Astrocyte of the spinal cord (primary cell): ENCODE data around the gene NAMPT.
A peak's percentile ranks its signal among the peaks of the same experiment; 100 is the strongest.

Experiments used
- DNase-seq: peaks from one replicate; pipeline ENCODE4 v3.0.0; 2011; ENCODE audit warnings: low read depth, low spot score
- H3K4me3 ChIP-seq: 2 replicates; pipeline ENCODE4 v1.5.1; 2011; ENCODE audit warnings: low read depth, mild to moderate bottlenecking, low read length, moderate library complexity
- CTCF ChIP-seq: IDR thresholded peaks from 2 replicates; pipeline ENCODE4 v1.5.1; 2012; ENCODE audit warnings: low read depth, mild to moderate bottlenecking, low read length, inconsistent platforms
- in situ Hi-C: cut with HindIII; loops from 2 replicates; pipeline ENCODE4 v1.10.0; 2017; ENCODE audit warnings: low sequenced_read_pairs

Gene NAMPT

DNA sequence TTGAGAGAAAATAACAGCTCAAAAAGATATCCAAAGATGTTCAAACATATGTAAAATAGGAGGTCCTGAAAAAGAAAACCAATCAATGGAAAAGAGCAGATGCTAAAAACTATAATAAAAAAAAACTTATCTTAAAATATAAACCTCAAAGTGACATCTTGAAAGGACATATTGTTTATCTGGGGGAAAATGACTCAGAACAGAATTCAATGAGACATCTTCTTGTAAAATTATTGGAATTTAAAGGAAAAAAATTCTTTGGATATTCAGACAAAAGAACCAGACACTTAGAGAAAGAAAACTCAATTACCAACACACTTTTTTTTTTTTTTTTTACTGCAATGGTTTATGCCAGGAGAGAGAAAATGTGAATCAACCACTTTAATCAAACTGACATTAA, 58.9 kb downstream of the NAMPT start:
- DNase-seq = no peak
- H3K4me3 ChIP-seq = no peak overlapping the region
- in situ Hi-C loops = no loop called here
- no peak for TF ChIP-seq CTCF

GRCh38 chr7:106224797-106225196, 60.0 kb downstream of the NAMPT start:
- no peak for DNase-seq
- in situ Hi-C loops = no loop called here
- TF ChIP-seq CTCF = no peak
- no peak overlapping the region for H3K4me3 ChIP-seq

- no peak overlapping the region for H3K4me3 ChIP-seq
- in situ Hi-C loops = no loop called here
- no peak for DNase-seq
- TF ChIP-seq CTCF = no peak
Measured at GRCh38 chr7:106223156-106223555, 61.6 kb downstream of the NAMPT start.

- in situ Hi-C loops = no loop called here
- no peak for TF ChIP-seq CTCF
- H3K4me3 ChIP-seq = no peak overlapping the region
- no peak for DNase-seq
Measured at GRCh38 chr7:106222545-106222944, 62.2 kb downstream of the NAMPT start.

GRCh38 chr7:106220307-106220706, 64.5 kb downstream of the NAMPT start:
- no peak for TF ChIP-seq CTCF
- no peak overlapping the region for H3K4me3 ChIP-seq
- in situ Hi-C loops = no loop called here
- no peak for DNase-seq

GRCh38 chr7:106219170-106219569, 65.6 kb downstream of the NAMPT start:
- DNase-seq = no peak
- no peak overlapping the region for H3K4me3 ChIP-seq
- in situ Hi-C loops = no loop called here
- no peak for TF ChIP-seq CTCF

DNA sequence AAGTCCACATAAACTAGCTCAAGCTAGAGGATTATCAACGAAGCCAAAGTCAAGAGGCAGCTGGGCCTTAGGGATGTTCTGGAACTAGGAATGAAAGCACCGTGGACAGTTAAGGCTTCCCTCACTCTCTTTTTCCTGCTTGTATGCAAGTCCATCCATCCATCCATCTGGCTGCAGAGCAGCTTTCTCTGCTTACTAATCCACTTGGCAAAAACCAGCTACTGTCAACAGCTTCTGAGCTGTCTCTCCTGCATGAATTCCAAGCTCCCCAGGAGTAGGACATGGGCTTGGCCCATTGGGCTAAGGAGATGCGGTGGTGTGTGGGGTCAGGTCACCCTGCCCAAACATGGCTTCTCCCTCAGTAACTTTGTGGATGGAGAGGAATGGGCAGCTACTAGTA, 66.2 kb downstream of the NAMPT start:
- no peak for TF ChIP-seq CTCF
- H3K4me3 ChIP-seq = no peak overlapping the region
- in situ Hi-C loops = no loop called here
- DNase-seq = peak; percentile 10
